ENCODE results near the gene ABHD2.

The ABHD2 gene

DNA sequence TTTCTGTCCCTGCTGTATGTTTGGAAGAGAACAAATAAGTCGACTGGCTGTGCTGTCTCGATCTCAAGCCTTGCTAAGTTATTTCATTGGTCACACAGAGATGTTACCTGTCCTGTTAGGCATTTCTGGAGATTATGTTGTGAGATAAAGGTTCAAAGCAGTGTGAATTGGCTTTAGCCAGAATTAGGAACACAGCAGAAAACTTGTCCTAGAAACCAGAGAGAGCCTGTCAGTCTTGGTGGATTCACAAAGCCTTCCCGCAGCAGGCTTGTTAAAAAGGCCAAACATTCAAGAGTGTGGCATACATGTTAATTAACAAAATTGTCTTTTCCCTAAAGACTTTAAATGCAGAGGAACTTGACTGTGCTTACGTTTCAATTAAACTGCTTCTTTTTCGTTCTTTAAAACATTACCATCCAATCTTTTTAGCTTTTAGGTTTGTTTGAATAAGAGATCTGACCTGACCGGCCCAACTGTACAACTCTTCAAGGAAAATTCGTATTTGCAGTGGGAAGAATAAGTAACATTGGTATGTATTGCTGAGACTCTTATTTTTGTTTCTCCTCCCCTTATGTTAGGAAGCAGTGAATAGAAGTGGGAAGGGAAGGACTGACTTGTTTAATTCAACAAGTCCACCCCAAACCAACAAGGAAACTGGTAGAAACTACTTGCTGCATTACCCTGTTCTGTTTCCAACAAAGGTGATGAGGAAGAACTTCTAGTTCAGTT lies 25.2 kb downstream of the ABHD2 start:
- no peak for DNase-seq (ENCODE audit: low spot score)
- Histone ChIP-seq H3K27ac (peak overlapping the region; percentile 63 to 86), H3K4me3 (no peak overlapping the region)
- TF ChIP-seq, protein P1, sequence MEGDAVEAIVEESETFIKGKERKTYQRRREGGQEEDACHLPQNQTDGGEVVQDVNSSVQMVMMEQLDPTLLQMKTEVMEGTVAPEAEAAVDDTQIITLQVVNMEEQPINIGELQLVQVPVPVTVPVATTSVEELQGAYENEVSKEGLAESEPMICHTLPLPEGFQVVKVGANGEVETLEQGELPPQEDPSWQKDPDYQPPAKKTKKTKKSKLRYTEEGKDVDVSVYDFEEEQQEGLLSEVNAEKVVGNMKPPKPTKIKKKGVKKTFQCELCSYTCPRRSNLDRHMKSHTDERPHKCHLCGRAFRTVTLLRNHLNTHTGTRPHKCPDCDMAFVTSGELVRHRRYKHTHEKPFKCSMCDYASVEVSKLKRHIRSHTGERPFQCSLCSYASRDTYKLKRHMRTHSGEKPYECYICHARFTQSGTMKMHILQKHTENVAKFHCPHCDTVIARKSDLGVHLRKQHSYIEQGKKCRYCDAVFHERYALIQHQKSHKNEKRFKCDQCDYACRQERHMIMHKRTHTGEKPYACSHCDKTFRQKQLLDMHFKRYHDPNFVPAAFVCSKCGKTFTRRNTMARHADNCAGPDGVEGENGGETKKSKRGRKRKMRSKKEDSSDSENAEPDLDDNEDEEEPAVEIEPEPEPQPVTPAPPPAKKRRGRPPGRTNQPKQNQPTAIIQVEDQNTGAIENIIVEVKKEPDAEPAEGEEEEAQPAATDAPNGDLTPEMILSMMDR (IDR thresholded peaks at IDR 0.05): no peak

GRCh38 chr15:89114990-89115389 lies 26.7 kb downstream of the ABHD2 start:
- Histone ChIP-seq H3K4me3 (no peak overlapping the region), H3K27ac (peak overlapping the region; percentile 63 to 86)
- TF ChIP-seq, protein P1 (IDR thresholded peaks at IDR 0.05): no peak
- DNase-seq (ENCODE audit: low spot score): no peak

- H3K4me3 ChIP-seq: peak overlapping the region; percentile 12
- no peak for DNase-seq (ENCODE audit: low spot score)
- TF ChIP-seq, protein P1 (IDR thresholded peaks at IDR 0.05): no peak
- H3K27ac ChIP-seq: peak overlapping the region; percentile 63 to 86
These were observed 27.3 kb downstream of the ABHD2 start for GRCh38 chr15:89115547-89115946.

DNA sequence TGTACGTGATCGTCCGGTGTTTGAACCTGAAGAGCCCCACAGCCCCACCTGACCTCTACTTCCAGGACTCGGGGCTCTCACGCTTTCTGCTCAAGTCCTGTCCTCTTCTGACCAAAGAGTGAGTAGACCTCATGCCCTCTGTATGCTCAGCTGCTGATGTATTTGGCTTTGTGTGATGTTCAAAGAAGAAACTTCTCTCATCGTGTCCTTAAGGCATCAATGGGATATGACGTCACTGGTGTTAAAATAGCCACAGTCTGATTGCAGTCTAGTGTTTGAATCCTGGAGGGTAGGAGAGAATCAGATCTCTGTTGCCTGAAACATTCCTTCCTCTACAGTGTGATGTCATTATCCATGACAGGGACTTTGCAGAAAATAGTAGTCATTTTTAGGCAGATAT lies 28.1 kb downstream of the ABHD2 start:
- Histone ChIP-seq H3K4me3 (no peak overlapping the region), H3K27ac (peak overlapping the region; percentile 63 to 86)
- DNase-seq (ENCODE audit: low spot score): no peak
- TF ChIP-seq, protein P1 (IDR thresholded peaks at IDR 0.05): no peak

DNA sequence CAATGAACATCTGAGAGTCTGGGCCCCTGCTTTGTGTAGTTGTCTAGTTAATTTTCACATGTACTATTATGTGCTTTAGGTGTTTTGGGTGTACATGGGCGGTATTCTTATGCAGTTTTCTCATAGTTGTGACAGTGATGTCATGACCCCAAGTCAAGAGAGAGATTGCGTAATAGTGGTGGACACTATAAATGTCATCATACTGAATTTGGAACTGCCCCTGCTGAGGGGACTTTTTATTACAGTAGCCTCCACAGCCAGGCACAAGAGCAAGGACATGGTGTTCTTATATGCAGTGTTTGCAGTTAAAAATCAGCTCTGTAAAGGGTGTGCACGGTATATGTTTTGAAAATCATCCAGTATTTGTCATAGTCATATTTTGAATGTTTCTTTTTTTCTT lies 29.5 kb downstream of the ABHD2 start:
- no peak for DNase-seq (ENCODE audit: low spot score)
- Histone ChIP-seq H3K4me3 (no peak overlapping the region), H3K27ac (peak overlapping the region; percentile 63 to 86)
- TF ChIP-seq, protein P1 (IDR thresholded peaks at IDR 0.05): no peak

DNA sequence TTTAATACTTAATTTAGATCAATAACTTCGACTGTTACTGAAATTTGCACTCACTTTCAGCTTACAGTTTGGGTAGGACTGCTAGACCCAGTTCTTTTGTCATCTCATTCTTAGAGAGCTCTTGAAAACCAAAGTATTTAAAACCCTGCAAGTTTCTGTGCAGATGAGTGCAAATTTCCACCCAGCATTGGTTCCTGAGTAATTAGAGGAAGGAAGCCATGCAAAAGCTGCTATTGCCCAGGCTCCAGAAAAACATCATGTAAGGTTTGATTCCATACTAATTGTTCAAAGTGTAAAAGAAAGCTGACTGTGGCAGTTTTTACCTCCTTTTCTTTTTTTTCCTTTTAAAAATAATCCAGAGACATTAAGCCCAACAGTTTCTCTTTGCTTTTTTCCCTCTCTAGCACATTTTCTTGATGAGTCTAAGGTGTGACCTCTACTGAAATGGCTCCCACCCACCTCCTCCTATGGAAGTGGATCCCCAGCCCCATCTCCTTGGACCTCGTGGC lies 30.3 kb downstream of the ABHD2 start:
- TF ChIP-seq, protein P1 (IDR thresholded peaks at IDR 0.05): no peak
- no peak overlapping the region for H3K4me3 ChIP-seq
- no peak for DNase-seq (ENCODE audit: low spot score)
- peak overlapping the region; percentile 63 to 78 for H3K27ac ChIP-seq

Data from coronary artery (tissue), 2 donors.